Gastroesophageal sphincter (tissue), 3 donors: ENCODE measurements around the gene PARD3B.

Source experiments
- POLR2A ChIP-seq, 2 donors: fragments of 450-650 bp; IDR thresholded peaks; one replicate each; pipeline ENCODE4 v1.6.1; 2017; ENCODE audit warnings: antibody characterized with exemption in 2 of 2, mild to moderate bottlenecking in 2 of 2, moderate library complexity in 1 of 2
- POLR2AphosphoS5 ChIP-seq: sonication (generic); formaldehyde crosslinking; IDR thresholded peaks from one replicate; pipeline ENCODE4 v1.6.1; 2017; ENCODE audit warnings: antibody characterized with exemption
- TF ChIP-seq, protein P1 (sequence below), 4 experiments: fragments of 200-600 bp in 2 of 4; fragments of 450-650 bp in 2 of 4; sonication (generic) in 1 of 4; IDR thresholded peaks; one replicate each; pipeline ENCODE4 v1.5.1; 2017 to 2019; ENCODE audit warnings: antibody characterized with exemption in 4 of 4, mild to moderate bottlenecking in 2 of 4, moderate library complexity in 2 of 4

DNA sequence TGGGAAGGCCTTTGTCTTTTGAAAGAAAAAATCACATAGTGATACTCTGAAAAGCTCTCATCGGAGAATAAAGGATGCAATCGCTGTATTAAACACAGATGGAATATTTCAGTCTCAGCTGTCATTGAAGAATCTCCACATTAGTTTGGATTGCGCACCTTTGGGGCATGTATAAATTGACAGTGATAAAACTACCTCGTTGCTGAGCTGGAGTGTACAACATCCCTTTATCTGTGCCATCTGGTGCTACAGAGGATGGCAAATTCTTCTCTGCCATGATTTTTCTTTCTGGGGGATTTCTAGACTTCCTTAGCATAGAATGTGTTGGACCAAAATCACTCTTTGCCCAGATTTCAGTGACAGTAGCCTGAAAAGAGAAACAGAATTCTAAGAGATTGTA is 185.3 kb downstream of the PARD3B start:
- TF ChIP-seq POLR2A (IDR thresholded peaks at IDR 0.05), result no peak
- TF ChIP-seq, protein P1, sequence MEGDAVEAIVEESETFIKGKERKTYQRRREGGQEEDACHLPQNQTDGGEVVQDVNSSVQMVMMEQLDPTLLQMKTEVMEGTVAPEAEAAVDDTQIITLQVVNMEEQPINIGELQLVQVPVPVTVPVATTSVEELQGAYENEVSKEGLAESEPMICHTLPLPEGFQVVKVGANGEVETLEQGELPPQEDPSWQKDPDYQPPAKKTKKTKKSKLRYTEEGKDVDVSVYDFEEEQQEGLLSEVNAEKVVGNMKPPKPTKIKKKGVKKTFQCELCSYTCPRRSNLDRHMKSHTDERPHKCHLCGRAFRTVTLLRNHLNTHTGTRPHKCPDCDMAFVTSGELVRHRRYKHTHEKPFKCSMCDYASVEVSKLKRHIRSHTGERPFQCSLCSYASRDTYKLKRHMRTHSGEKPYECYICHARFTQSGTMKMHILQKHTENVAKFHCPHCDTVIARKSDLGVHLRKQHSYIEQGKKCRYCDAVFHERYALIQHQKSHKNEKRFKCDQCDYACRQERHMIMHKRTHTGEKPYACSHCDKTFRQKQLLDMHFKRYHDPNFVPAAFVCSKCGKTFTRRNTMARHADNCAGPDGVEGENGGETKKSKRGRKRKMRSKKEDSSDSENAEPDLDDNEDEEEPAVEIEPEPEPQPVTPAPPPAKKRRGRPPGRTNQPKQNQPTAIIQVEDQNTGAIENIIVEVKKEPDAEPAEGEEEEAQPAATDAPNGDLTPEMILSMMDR (IDR thresholded peaks at IDR 0.05), result no peak
- TF ChIP-seq POLR2AphosphoS5, result no peak
